ENCODE data around the gene FBXL22. TPM values are rescaled to one million over a fixed set of nuclear protein-coding genes. Genes with fewer than 3 reads are reported as not detected.
A peak's percentile ranks its signal among the peaks of the same experiment; 100 is the strongest.

The FBXL22 gene
- total RNA-seq, 1 donor from 2014 or later = 0.43 TPM

DNA sequence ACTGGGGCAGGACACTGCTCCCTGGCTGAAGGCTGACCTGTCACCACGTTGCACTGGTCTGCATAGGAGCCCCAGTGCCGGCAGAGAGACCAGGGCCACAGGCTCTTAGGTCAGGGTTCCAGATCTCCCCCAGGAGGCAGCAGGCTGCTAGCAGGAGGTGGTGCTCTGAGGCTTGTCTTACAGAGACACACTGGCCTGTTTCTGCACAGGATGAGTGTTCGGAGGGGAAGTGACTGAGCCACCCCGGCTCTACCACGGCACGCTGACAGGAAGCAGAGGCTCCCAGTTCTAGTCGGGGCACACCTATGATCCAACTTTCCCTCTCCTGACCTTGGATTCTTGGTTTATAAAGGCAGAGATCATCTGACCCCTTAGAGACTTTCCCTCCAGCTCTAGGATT lies 8.6 kb downstream of the FBXL22 start:
- peaks cover 0 to 20% of the 10 kb centered on the region in 2 donors for H3K4me1 ChIP-seq
- no peaks in the 10 kb centered on the region for H3K27me3 ChIP-seq
- H3K4me3 ChIP-seq = no peak overlapping the region
- H3K27ac ChIP-seq = peak overlapping the region in 1 of 2 donors; percentile 9
- DNase-seq (ENCODE audit: low spot score in 2 of 2) = no peak
- no peaks in the 10 kb centered on the region for H3K9me3 ChIP-seq
- peaks cover 4 to 21% of the 10 kb centered on the region in 2 donors for H3K36me3 ChIP-seq
- intact Hi-C loops (cut with DNase I) = no loop called here
- TF ChIP-seq, protein P1, sequence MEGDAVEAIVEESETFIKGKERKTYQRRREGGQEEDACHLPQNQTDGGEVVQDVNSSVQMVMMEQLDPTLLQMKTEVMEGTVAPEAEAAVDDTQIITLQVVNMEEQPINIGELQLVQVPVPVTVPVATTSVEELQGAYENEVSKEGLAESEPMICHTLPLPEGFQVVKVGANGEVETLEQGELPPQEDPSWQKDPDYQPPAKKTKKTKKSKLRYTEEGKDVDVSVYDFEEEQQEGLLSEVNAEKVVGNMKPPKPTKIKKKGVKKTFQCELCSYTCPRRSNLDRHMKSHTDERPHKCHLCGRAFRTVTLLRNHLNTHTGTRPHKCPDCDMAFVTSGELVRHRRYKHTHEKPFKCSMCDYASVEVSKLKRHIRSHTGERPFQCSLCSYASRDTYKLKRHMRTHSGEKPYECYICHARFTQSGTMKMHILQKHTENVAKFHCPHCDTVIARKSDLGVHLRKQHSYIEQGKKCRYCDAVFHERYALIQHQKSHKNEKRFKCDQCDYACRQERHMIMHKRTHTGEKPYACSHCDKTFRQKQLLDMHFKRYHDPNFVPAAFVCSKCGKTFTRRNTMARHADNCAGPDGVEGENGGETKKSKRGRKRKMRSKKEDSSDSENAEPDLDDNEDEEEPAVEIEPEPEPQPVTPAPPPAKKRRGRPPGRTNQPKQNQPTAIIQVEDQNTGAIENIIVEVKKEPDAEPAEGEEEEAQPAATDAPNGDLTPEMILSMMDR (IDR thresholded peaks at IDR 0.05) = no peak

DNA sequence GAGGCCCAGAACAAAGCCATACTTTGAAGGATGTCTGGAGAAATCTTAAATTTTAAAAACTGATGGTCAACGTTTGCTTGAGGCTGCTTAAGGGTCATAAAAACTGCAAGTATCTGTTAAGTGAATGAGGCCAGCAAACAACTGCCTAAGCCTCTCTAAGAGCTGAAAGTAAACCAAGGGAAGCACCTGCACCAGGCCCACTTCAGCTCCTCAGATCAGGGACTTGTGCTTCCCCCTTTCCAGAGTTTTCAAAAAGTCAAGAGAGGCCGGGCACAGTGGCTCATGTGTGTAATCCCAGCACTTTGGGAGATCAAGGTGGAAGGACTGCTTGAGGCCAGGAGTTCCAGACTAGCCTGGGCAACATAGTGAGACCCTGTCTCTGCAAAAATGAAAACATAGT lies 9.1 kb downstream of the FBXL22 start:
- Histone ChIP-seq H3K27me3 (no peaks in the 10 kb centered on the region), H3K9me3 (no peaks in the 10 kb centered on the region), H3K4me1 (peaks cover 0 to 18% of the 10 kb centered on the region in 2 donors), H3K4me3 (no peak overlapping the region), H3K27ac (peak overlapping the region in 1 of 2 donors; percentile 9), H3K36me3 (peaks cover 4 to 22% of the 10 kb centered on the region in 2 donors)
- TF ChIP-seq, protein P1 (IDR thresholded peaks at IDR 0.05) = no peak
- intact Hi-C loops (cut with DNase I) = no loop called here
- no peak for DNase-seq (ENCODE audit: low spot score in 2 of 2)

DNA sequence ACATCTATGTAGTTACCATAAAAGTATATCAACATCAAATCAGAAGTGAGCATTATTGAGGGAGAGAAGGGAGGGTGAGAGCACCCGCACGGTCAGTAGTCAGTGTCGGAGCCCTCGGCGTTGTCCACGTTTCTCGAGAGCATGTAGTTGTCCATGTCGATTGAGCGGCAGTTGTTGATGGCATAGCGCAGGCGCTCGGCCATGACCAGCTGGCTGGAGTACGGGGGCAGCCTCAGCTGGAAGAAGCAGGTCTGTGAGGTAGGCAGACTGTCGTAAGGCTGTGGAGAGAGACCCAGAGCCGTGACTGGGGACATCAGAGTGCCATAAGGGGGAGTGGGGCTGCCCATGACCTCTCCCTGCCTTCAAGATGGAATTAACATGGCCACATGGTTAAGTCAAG lies 11.8 kb downstream of the FBXL22 start:
- intact Hi-C loops (cut with DNase I) = no loop called here
- no peak overlapping the region for H3K27ac ChIP-seq
- peaks cover 17 to 34% of the 10 kb centered on the region in 2 donors for H3K36me3 ChIP-seq

DNA sequence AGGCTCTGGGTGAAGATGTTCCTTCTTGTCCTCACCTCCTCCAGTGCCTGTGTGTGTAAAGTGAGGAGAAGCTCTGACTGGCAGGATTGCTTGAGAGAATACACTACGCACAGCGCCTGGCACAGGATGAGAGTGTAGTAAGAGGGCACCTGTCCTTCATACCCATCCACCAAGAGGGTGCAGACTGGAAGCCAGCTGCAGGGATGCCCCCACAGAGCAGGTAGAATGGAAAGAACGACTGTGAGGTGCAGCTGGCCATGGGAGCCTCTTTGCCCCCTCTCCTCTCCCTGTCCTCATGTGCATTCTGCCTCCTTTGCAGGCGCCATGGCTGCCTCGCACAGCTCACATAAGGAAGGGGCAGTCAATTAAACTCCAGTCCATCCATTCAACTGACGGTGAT lies 12.3 kb downstream of the FBXL22 start:
- DNase-seq (ENCODE audit: low spot score in 2 of 2) = no peak
- Histone ChIP-seq H3K4me1 (peaks cover 0 to 11% of the 10 kb centered on the region in 2 donors), H3K36me3 (peaks cover 20 to 36% of the 10 kb centered on the region in 2 donors), H3K27ac (no peak overlapping the region), H3K9me3 (no peaks in the 10 kb centered on the region), H3K4me3 (no peak overlapping the region), H3K27me3 (no peaks in the 10 kb centered on the region)
- TF ChIP-seq, protein P1 (IDR thresholded peaks at IDR 0.05) = no peak
- intact Hi-C loops (cut with DNase I) = no loop called here

More for the DNA sequence above, 11.8 kb downstream of the FBXL22 start:
- no peak overlapping the region for H3K4me3 ChIP-seq
- H3K4me1 ChIP-seq = peaks cover 0 to 11% of the 10 kb centered on the region in 2 donors
- H3K27me3 ChIP-seq = no peaks in the 10 kb centered on the region
- no peak for DNase-seq (ENCODE audit: low spot score in 2 of 2)
- TF ChIP-seq, protein P1 (IDR thresholded peaks at IDR 0.05) = no peak
- no peaks in the 10 kb centered on the region for H3K9me3 ChIP-seq

DNA sequence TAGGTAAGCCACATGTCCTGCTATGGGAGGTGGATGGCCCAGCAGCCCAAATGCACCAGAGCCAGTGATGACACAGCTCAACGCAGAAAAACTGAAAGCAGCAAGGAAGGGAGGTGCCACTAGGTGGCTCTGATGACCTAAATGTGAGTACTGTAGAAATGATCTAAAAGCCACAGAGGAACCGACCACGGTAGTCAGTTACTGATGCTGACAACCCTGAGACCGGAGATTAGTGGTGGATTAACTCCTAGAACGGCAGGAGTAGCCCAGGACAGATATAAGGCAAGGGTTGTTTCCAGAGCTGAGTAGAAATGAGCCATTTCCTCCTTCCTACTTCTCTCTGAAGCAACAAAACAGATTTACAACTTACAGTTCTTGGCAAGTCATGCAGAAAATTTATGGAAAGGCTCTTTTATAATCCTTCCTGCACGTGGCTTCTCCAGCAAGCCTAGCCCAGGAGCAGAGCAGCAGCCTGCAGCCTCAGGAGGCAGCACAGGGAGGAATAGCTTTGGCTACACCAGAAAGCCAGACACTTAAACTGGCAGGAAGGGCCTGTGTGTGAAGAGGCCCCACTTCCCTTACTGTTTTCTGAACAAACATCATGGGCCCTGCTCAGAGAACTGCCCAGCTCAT lies 13.1 kb downstream of the FBXL22 start:
- peak; percentile 43 to 89 for DNase-seq (ENCODE audit: low spot score in 2 of 2)
- no peaks in the 10 kb centered on the region for H3K9me3 ChIP-seq
- no peaks in the 10 kb centered on the region for H3K27me3 ChIP-seq
- TF ChIP-seq, protein P1 (IDR thresholded peaks at IDR 0.05) = peak; percentile 57 to 77 (median 64)
- intact Hi-C loops (cut with DNase I) = loop anchor here (5.0 kb wide), 1 partner anchor 457 kb away; no protein-coding TSS in a partner anchor
- H3K36me3 ChIP-seq = peaks cover 28 to 45% of the 10 kb centered on the region in 2 donors
- H3K27ac ChIP-seq = peak overlapping the region; percentile 52 to 58
- H3K4me1 ChIP-seq = peaks cover 0 to 11% of the 10 kb centered on the region in 2 donors
- H3K4me3 ChIP-seq = no peak overlapping the region
